Measurements from ENCODE around the gene PDZD7. TPM values are rescaled to one million over a fixed set of nuclear protein-coding genes. Genes with fewer than 3 reads are reported as not detected.
A peak's percentile ranks its signal among the peaks of the same experiment; 100 is the strongest.

The PDZD7 gene
- total RNA-seq, 1 donor from 2014 or later: 0.29 TPM

DNA sequence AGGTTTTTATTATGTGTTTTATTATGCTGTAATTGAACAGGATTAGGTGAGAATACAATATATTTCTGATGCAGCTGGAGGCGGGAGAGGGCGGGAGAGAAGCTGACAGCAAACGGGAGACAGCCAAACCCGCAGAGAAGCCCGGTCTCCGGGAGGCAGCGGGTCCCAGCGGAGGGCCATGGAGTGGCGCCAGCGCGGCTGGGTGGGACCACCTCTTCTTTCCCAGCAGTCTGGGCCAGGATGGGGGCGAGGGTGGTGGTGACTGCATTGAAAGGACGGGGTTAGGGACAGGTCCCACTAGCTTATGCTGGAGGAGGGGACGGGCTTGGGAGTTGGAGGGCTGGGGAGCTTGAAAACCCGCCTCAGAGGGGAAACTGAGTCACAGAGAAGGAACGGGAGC lies 16.3 kb upstream of the PDZD7 start:
- H3K27ac Mint-ChIP-seq: peak overlapping the region; percentile 29
- no peaks in the 10 kb centered on the region for H3K36me3 Mint-ChIP-seq (ENCODE audit: insufficient read depth)
- H3K4me1 Mint-ChIP-seq (ENCODE audit: low read depth): peaks cover 26% of the 10 kb centered on the region
- peaks cover 70% of the 10 kb centered on the region for H3K27me3 Mint-ChIP-seq
- H3K4me3 Mint-ChIP-seq (ENCODE audit: low read depth): no peak overlapping the region
- no peak for DNase-seq (ENCODE audit: low spot score, unreplicated experiment)
- H3K9me3 Mint-ChIP-seq (ENCODE audit: low read depth): no peaks in the 10 kb centered on the region
- TF ChIP-seq, protein P1, sequence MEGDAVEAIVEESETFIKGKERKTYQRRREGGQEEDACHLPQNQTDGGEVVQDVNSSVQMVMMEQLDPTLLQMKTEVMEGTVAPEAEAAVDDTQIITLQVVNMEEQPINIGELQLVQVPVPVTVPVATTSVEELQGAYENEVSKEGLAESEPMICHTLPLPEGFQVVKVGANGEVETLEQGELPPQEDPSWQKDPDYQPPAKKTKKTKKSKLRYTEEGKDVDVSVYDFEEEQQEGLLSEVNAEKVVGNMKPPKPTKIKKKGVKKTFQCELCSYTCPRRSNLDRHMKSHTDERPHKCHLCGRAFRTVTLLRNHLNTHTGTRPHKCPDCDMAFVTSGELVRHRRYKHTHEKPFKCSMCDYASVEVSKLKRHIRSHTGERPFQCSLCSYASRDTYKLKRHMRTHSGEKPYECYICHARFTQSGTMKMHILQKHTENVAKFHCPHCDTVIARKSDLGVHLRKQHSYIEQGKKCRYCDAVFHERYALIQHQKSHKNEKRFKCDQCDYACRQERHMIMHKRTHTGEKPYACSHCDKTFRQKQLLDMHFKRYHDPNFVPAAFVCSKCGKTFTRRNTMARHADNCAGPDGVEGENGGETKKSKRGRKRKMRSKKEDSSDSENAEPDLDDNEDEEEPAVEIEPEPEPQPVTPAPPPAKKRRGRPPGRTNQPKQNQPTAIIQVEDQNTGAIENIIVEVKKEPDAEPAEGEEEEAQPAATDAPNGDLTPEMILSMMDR (IDR thresholded peaks at IDR 0.05; ENCODE audit: unreplicated experiment): no peak

GRCh38 chr10:101046332-101047238 lies 15.7 kb upstream of the PDZD7 start:
- no peak overlapping the region for H3K4me3 Mint-ChIP-seq (ENCODE audit: low read depth)
- no peak for DNase-seq (ENCODE audit: low spot score, unreplicated experiment)
- TF ChIP-seq, protein P1 (IDR thresholded peaks at IDR 0.05; ENCODE audit: unreplicated experiment): no peak

DNA sequence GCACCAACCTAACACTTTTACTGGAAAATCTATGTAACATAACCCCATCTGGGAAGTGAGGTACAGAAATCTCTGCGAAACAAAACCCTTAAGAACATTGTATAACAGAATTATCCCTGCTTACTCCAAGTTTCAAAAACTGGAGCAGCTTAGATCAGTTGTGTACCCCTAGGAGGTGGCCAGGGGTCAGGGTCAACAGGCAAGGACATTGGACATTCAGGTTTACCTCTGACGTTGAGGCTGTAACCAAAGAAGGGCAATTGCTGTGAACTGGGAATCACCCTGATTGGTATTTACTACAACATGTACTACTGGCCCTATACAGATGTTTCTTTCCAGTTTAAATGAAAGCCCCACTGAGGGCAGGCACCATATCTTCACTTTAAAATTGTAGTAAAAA lies 13.2 kb upstream of the PDZD7 start:
- no peak overlapping the region for H3K27ac Mint-ChIP-seq
- no peak for DNase-seq (ENCODE audit: low spot score, unreplicated experiment)
- H3K27me3 Mint-ChIP-seq: peaks cover 57% of the 10 kb centered on the region
- TF ChIP-seq, protein P1 (IDR thresholded peaks at IDR 0.05; ENCODE audit: unreplicated experiment): no peak
- peaks cover 19% of the 10 kb centered on the region for H3K4me1 Mint-ChIP-seq (ENCODE audit: low read depth)
- no peaks in the 10 kb centered on the region for H3K36me3 Mint-ChIP-seq (ENCODE audit: insufficient read depth)
- no peaks in the 10 kb centered on the region for H3K9me3 Mint-ChIP-seq (ENCODE audit: low read depth)
- H3K4me3 Mint-ChIP-seq (ENCODE audit: low read depth): no peak overlapping the region

More at GRCh38 chr10:101046332-101047238, 15.7 kb upstream of the PDZD7 start:
- H3K4me1 Mint-ChIP-seq (ENCODE audit: low read depth): peaks cover 27% of the 10 kb centered on the region
- H3K27ac Mint-ChIP-seq: peak overlapping the region; percentile 29
- peaks cover 65% of the 10 kb centered on the region for H3K27me3 Mint-ChIP-seq
- no peaks in the 10 kb centered on the region for H3K36me3 Mint-ChIP-seq (ENCODE audit: insufficient read depth)
- no peaks in the 10 kb centered on the region for H3K9me3 Mint-ChIP-seq (ENCODE audit: low read depth)

- Mint-ChIP-seq H3K36me3 (ENCODE audit: insufficient read depth) (no peaks in the 10 kb centered on the region), H3K9me3 (ENCODE audit: low read depth) (no peaks in the 10 kb centered on the region), H3K27ac (peak overlapping the region; percentile 97), H3K4me1 (ENCODE audit: low read depth) (peaks cover 17% of the 10 kb centered on the region), H3K4me3 (ENCODE audit: low read depth) (peak overlapping the region; percentile 86), H3K27me3 (peaks cover 55% of the 10 kb centered on the region)
- TF ChIP-seq, protein P1 (IDR thresholded peaks at IDR 0.05; ENCODE audit: unreplicated experiment): no peak
- DNase-seq (ENCODE audit: low spot score, unreplicated experiment): no peak
These were observed 12.4 kb upstream of the PDZD7 start for GRCh38 chr10:101043363-101043707.

DNA sequence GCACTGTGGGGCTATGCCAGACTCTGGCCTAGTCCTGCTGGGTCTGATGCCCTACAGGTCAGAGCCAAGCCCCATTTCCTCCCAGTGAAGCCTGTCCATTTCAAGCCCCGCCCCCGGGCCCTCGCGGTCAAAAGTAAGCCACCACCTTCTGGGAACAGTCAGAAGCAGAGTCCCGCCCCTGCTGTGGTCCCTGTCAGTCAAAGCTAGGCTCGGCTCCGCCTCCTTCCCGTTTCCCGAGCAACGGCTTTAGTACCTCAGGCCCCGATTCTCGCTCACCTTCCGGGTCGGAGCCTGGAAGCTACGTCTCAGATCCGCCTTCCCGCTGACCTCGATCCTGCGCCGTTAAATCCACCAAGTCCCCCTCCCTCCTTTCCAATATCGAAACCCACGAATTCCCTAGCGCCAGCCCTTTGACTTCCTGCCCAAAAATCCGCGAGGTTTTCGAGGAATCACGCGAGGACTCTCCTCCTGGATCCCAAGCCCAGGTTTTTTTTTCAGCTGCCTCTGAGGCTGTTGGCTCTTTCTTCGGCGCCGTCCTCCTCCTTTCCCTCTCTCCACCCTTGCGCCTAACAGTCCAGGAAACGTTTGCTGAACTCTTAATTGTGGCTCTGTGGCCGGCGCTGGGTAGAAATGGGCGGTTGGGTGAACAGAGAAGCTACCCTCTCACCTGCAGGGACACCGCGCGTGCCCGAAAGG lies 11.9 kb upstream of the PDZD7 start:
- Mint-ChIP-seq H3K4me3 (ENCODE audit: low read depth) (peak overlapping the region; percentile 86), H3K27ac (peak overlapping the region; percentile 97), H3K9me3 (ENCODE audit: low read depth) (no peaks in the 10 kb centered on the region), H3K4me1 (ENCODE audit: low read depth) (peaks cover 16% of the 10 kb centered on the region), H3K27me3 (peaks cover 55% of the 10 kb centered on the region), H3K36me3 (ENCODE audit: insufficient read depth) (no peaks in the 10 kb centered on the region)
- peak; percentile 85 for DNase-seq (ENCODE audit: low spot score, unreplicated experiment)
- TF ChIP-seq, protein P1 (IDR thresholded peaks at IDR 0.05; ENCODE audit: unreplicated experiment): no peak

Measured in progenitor cell of endocrine pancreas (in vitro differentiated cells).